ENCODE data around the gene HOXA1.

The HOXA1 gene

DNA sequence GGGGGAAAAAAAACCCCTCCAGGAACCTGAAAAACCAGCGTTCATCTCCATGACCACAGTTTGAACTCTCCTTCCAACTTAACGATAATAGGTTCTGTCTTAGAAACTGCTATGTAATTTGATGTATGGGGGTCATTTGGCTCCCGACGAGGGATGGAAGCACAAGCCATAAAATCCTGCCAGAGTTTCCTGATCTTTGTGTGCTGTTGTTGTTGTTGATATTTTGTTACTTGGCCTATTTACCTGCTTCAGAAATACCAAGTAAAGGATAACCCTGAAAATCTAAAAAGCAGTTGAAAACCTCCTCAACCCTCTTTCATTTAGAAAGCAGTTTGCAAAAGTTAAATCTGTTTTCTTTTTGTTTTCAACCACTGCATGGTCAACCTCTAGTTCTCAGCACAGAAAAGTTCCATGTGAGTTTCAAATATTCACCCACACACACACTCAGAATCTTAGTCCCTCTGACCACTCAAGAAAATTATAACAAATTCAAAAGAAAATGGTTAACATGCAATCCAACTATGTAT is 16.0 kb upstream of the HOXA1 start:
- H3K27ac ChIP-seq (ENCODE audit: insufficient read depth in 1 of 2, low read depth in 1 of 2, low read length in 2 of 2, poor library complexity in 1 of 2, severe bottlenecking in 2 of 2), result no peak overlapping the region
- ChIA-PET POLR2A (no interaction called here), CTCF (no interaction called here)

DNA sequence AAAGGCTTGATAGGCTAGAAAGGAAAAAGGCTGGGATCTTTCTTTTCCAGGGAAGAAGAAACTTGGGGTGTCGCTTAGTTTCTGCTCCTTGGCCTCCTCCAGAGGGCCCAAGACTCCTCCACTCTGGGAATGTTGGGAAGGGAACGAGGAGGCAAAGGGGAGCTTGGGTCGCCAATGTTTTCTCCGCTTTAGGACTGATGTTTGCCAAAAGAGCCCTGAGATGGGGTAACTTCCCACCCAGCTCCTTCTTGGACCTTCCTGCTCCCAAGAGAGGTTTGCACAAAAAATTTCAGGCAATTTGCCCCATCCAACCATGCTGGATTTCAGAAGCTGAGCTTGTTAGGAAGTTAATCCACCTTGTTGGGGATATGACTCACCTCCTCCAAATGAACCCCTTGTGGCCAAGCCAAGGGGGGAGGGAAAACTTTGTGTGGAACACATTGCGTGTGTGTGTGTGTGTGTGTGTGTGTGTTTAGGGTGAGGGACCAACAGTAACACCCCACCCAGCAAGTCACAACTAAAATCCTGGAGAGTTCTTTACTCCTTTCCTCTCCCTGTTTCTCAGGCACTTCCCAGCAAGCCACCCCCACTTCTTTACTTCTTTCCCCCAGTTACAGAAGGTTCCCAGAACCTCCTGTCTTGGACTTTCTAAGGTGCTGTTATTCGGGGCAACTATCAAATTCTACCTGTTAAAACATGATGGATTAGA is 15.4 kb upstream of the HOXA1 start:
- POLR2A ChIA-PET, result interaction anchor here (0.6 kb wide), 1 partner anchor 30 kb away, joined by 3 read pairs; no protein-coding TSS in a partner anchor
- 97% methylated on average over 3 of the region's 6 CpGs for WGBS (ENCODE audit: insufficient coverage)
- no peak for DNase-seq
- no peaks in the 10 kb centered on the region for H3K4me1 ChIP-seq (ENCODE audit: control extremely low read depth in 1 of 4, control insufficient read depth in 4 of 4, insufficient read depth in 4 of 4, low read length in 3 of 4)
- H3K27me3 ChIP-seq (replicated peaks in 2 of 5; ENCODE audit: control insufficient read depth in 4 of 5, insufficient read depth in 5 of 5, low read length in 4 of 5), result peaks cover 0 to under 1% (median 0%) of the 10 kb centered on the region in 5 experiments
- H3K4me3 ChIP-seq (ENCODE audit: control insufficient read depth in 1 of 7, extremely low read depth in 1 of 7, insufficient read depth in 4 of 7, low read depth in 2 of 7, low read length in 6 of 7), result no peak overlapping the region
- H3K9me3 ChIP-seq (ENCODE audit: control extremely low read depth in 1 of 5, control insufficient read depth in 4 of 5, insufficient read depth in 2 of 5, low read depth in 1 of 5, low read length in 4 of 5), result no peaks in the 10 kb centered on the region
- H3K36me3 ChIP-seq (ENCODE audit: control insufficient read depth in 4 of 4, insufficient read depth in 4 of 4, low read length in 3 of 4), result peaks cover 9 to 72% (median 56%) of the 10 kb centered on the region in 4 experiments
- CTCF ChIA-PET, result interaction anchor here (1.8 kb wide), 1 partner anchor 256 kb away, joined by 3 read pairs; no protein-coding TSS in a partner anchor
- no peak overlapping the region for H3K27ac ChIP-seq (ENCODE audit: insufficient read depth in 1 of 2, low read depth in 1 of 2, low read length in 2 of 2, poor library complexity in 1 of 2, severe bottlenecking in 2 of 2)

More for the DNA sequence above, 16.0 kb upstream of the HOXA1 start:
- Histone ChIP-seq H3K4me3 (ENCODE audit: control insufficient read depth in 1 of 7, extremely low read depth in 1 of 7, insufficient read depth in 4 of 7, low read depth in 2 of 7, low read length in 6 of 7) (no peak overlapping the region), H3K9me3 (ENCODE audit: control extremely low read depth in 1 of 5, control insufficient read depth in 4 of 5, insufficient read depth in 2 of 5, low read depth in 1 of 5, low read length in 4 of 5) (no peaks in the 10 kb centered on the region), H3K27me3 (replicated peaks in 2 of 5; ENCODE audit: control insufficient read depth in 4 of 5, insufficient read depth in 5 of 5, low read length in 4 of 5) (no peaks in the 10 kb centered on the region), H3K36me3 (ENCODE audit: control insufficient read depth in 4 of 4, insufficient read depth in 4 of 4, low read length in 3 of 4) (peaks cover 9 to 71% (median 57%) of the 10 kb centered on the region in 4 experiments), H3K4me1 (ENCODE audit: control extremely low read depth in 1 of 4, control insufficient read depth in 4 of 4, insufficient read depth in 4 of 4, low read length in 3 of 4) (no peaks in the 10 kb centered on the region)
- DNase-seq, result no peak
- no CpG with 5 or more reads among the region's 4 CpGs for WGBS (ENCODE audit: insufficient coverage)

DNA sequence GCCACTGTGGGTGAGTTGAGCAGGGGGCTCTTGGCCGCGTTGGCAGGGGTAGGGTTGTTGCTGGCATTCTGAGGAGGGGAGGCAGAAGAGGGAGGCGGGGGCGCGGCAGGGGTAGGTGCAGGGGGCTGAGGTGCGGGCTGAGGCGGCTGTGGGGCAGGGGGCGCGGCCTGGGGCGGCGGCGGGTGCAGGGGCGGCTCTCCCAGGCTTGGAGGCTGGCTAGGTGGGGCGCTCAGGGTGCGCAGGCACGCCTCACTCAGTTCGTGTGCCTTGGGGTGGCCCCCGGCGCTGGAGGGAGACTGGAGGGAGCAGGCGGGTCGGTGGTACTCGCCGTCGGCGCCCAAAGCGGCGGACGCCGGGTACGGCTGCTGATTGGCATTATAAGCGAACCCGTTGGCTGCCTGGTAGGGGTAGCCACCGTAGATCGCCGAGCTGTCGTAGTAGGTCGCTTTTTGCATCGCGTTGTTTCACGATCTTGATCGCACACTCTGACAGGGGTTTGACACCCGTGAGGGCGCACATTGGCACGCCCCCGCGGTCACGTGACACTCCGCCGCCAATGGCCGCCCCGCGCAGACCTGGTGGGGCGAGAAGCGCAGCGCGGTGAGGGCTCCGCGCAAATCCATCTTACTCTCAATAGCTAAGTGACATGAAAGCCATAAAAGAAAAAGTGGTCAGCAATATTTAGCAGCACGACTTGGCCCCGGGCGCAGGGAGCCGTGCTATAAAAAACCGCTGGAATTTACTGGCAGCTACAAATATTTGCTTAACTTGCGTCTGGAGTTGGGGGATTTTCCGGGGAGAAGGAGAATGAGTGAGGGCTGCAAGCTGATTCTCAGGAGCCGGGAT is 14.6 kb upstream of the HOXA1 start:
- POLR2A ChIA-PET, result interaction anchor here (0.6 kb wide), 1 partner anchor 31 kb away, joined by 3 read pairs; no protein-coding TSS in a partner anchor
- WGBS (ENCODE audit: insufficient coverage), result 96% methylated on average over 62 of the region's 66 CpGs
- H3K4me3 ChIP-seq (ENCODE audit: control insufficient read depth in 1 of 7, extremely low read depth in 1 of 7, insufficient read depth in 4 of 7, low read depth in 2 of 7, low read length in 6 of 7), result no peak overlapping the region

DNA sequence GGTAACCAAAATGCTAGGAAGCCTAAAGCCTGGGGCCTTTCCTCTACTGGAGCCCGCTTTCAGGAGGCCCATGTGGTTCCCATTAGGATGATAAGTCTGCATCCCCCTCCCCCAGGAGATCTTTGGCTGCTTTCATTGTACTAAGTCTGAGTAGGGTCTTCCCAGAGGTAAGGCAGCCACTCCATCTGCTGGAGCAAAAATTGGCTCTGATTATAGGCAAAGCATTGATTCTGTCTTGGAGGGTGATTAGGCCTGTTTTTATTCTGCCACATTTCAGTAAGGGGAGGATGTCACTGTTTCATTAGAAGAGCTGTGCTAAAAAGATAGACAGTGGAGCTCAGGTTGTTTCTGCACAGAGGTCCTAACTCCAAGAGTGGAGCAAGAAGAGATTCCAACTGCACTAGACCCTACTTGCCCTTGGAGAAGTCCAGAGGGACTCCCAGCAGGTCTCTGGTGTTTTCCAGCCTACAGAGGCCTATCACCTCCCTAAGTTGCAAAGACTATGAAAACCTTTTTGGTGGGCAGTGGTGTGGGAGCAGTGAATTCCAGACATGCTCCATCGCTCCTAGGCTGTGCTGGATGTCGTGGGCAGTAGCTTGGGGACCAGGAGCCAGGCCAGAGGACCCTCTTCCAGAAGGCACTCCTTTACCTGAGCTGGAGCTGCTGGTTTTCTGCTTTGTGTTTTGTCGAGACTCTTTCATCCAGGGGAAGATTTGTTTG is 13.8 kb upstream of the HOXA1 start:
- Histone ChIP-seq H3K4me1 (ENCODE audit: control extremely low read depth in 1 of 4, control insufficient read depth in 4 of 4, insufficient read depth in 4 of 4, low read length in 3 of 4) (no peaks in the 10 kb centered on the region), H3K27ac (ENCODE audit: insufficient read depth in 1 of 2, low read depth in 1 of 2, low read length in 2 of 2, poor library complexity in 1 of 2, severe bottlenecking in 2 of 2) (no peak overlapping the region), H3K36me3 (ENCODE audit: control insufficient read depth in 4 of 4, insufficient read depth in 4 of 4, low read length in 3 of 4) (peaks cover 5 to 65% (median 45%) of the 10 kb centered on the region in 4 experiments), H3K27me3 (replicated peaks in 2 of 5; ENCODE audit: control insufficient read depth in 4 of 5, insufficient read depth in 5 of 5, low read length in 4 of 5) (peaks cover 0 to 13% (median 1%) of the 10 kb centered on the region in 5 experiments), H3K9me3 (ENCODE audit: control extremely low read depth in 1 of 5, control insufficient read depth in 4 of 5, insufficient read depth in 2 of 5, low read depth in 1 of 5, low read length in 4 of 5) (no peaks in the 10 kb centered on the region), H3K4me3 (ENCODE audit: control insufficient read depth in 1 of 7, extremely low read depth in 1 of 7, insufficient read depth in 4 of 7, low read depth in 2 of 7, low read length in 6 of 7) (no peak overlapping the region)
- ChIA-PET CTCF (interaction anchor here (1.8 kb wide), 1 partner anchor 255 kb away, joined by 3 read pairs; no protein-coding TSS in a partner anchor), POLR2A (no interaction called here)
- no peak for DNase-seq
- WGBS (ENCODE audit: insufficient coverage), result 100% methylated on average over 4 of the region's 4 CpGs

More for the DNA sequence above, 14.6 kb upstream of the HOXA1 start:
- Histone ChIP-seq H3K27me3 (replicated peaks in 2 of 5; ENCODE audit: control insufficient read depth in 4 of 5, insufficient read depth in 5 of 5, low read length in 4 of 5) (peaks cover 0 to 5% (median 0%) of the 10 kb centered on the region in 5 experiments), H3K27ac (ENCODE audit: insufficient read depth in 1 of 2, low read depth in 1 of 2, low read length in 2 of 2, poor library complexity in 1 of 2, severe bottlenecking in 2 of 2) (no peak overlapping the region), H3K36me3 (ENCODE audit: control insufficient read depth in 4 of 4, insufficient read depth in 4 of 4, low read length in 3 of 4) (peaks cover 9 to 68% (median 50%) of the 10 kb centered on the region in 4 experiments), H3K9me3 (ENCODE audit: control extremely low read depth in 1 of 5, control insufficient read depth in 4 of 5, insufficient read depth in 2 of 5, low read depth in 1 of 5, low read length in 4 of 5) (no peaks in the 10 kb centered on the region), H3K4me1 (ENCODE audit: control extremely low read depth in 1 of 4, control insufficient read depth in 4 of 4, insufficient read depth in 4 of 4, low read length in 3 of 4) (no peaks in the 10 kb centered on the region)
- CTCF ChIA-PET, result interaction anchor here (1.8 kb wide), 1 partner anchor 256 kb away, joined by 3 read pairs; no protein-coding TSS in a partner anchor
- DNase-seq, result no peak

DNA sequence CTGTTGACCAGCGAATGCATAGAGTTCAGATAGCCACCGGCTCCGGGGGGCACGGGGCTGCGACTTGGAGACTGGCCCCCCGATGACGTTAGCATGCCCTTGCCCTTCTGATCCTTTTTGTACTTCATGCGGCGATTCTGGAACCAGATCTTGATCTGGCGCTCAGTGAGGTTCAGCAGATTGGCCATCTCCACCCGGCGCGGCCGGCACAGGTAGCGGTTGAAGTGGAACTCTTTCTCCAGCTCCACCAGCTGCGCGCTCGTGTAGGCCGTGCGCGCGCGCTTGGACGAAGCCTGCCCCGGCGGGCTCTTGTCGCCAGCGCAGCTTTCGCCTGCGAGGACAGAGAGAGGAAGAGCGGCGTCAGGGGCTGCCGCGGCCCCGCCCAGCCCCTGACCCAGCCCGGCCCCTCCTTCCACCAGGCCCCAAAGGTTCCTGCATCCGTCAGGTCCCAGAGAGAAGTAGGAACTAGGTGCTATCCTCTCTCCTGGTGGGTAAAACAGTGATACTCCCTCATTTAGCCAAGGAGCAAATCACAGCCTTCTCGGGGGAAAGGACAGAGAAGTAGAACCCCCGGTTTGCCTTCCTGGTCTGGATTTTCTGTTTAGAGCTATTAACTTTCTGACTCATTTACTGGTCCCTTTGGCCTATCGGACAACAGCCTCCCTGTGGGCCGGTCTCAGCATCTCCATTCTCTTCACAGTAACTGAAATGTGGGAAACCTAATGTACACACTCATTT is 12.8 kb upstream of the HOXA1 start:
- Histone ChIP-seq H3K9me3 (ENCODE audit: control extremely low read depth in 1 of 5, control insufficient read depth in 4 of 5, insufficient read depth in 2 of 5, low read depth in 1 of 5, low read length in 4 of 5) (no peaks in the 10 kb centered on the region), H3K4me1 (ENCODE audit: control extremely low read depth in 1 of 4, control insufficient read depth in 4 of 4, insufficient read depth in 4 of 4, low read length in 3 of 4) (peaks cover 0 to 3% (median 0%) of the 10 kb centered on the region in 4 experiments), H3K27ac (ENCODE audit: insufficient read depth in 1 of 2, low read depth in 1 of 2, low read length in 2 of 2, poor library complexity in 1 of 2, severe bottlenecking in 2 of 2) (no peak overlapping the region), H3K4me3 (ENCODE audit: control insufficient read depth in 1 of 7, extremely low read depth in 1 of 7, insufficient read depth in 4 of 7, low read depth in 2 of 7, low read length in 6 of 7) (no peak overlapping the region), H3K36me3 (ENCODE audit: control insufficient read depth in 4 of 4, insufficient read depth in 4 of 4, low read length in 3 of 4) (peaks cover 5 to 62% (median 41%) of the 10 kb centered on the region in 4 experiments), H3K27me3 (replicated peaks in 2 of 5; ENCODE audit: control insufficient read depth in 4 of 5, insufficient read depth in 5 of 5, low read length in 4 of 5) (peaks cover 0 to 23% (median 8%) of the 10 kb centered on the region in 5 experiments)
- DNase-seq, result no peak
- CTCF ChIA-PET, result interaction anchor here (1.0 to 1.3 kb wide), 3 partner anchors 8 to 23 kb away, joined by 3 to 5 read pairs (median 3); partner anchors contain the start of gene HOXA4
- WGBS (ENCODE audit: insufficient coverage), result 99% methylated on average over 41 of the region's 41 CpGs
- POLR2A ChIA-PET, result no interaction called here
